Right atrium auricular region (tissue), 2 donors: ENCODE data around the gene RRP15. TPM values are rescaled to one million over a fixed set of nuclear protein-coding genes. Genes with fewer than 3 reads are reported as not detected.

Experiments
- DNase-seq: peaks from one replicate; pipeline ENCODE4 v3.0.0-alpha.2; 2019; ENCODE audit warnings: low spot score
- H3K27ac ChIP-seq, 2 donors: fragments of 200-600 bp; sonication (generic); 1 replicate in 1 of 2; 2 replicates in 1 of 2; pipeline ENCODE4 v1.5.1; 2016 to 2019
- H3K27me3 ChIP-seq, 2 donors: fragments of 200-600 bp; sonication (generic); one replicate each; pipeline versions ENCODE4 v1.5.1 to v1.6.0; 2017 to 2019
- H3K36me3 ChIP-seq: fragments of 200-600 bp; sonication (generic); one replicate; pipeline ENCODE4 v1.5.1; 2016
- H3K4me1 ChIP-seq, 2 donors: fragments of 200-600 bp; sonication (generic); one replicate each; pipeline versions ENCODE4 v1.5.1 to v1.6.0; 2017 to 2019
- H3K4me3 ChIP-seq, 2 donors: fragments of 200-600 bp; sonication (generic); 1 replicate in 1 of 2; 2 replicates in 1 of 2; pipeline ENCODE4 v1.5.1; 2017 to 2019; ENCODE audit warnings: mild to moderate bottlenecking in 1 of 2, moderate library complexity in 1 of 2
- H3K9me3 ChIP-seq, 2 donors: fragments of 200-600 bp; sonication (generic); one replicate each; pipeline ENCODE4 v1.5.1; 2019
- CTCF ChIP-seq, 2 donors: fragments of 200-600 bp; sonication (generic); IDR thresholded peaks; one replicate each; pipeline ENCODE4 v1.5.1; 2019; ENCODE audit warnings: antibody characterized with exemption in 2 of 2
- total RNA-seq, 2 donors: library from RNA; depleted of rRNA; stranded (reverse); fragments of >200 nt; gene quantifications; one replicate each; pipeline ENCODE4 v1.1.0, GENCODE V29; 2016

The RRP15 gene
- total RNA-seq, 2 donors from 2014 or later, result 5.3 to 6.2 TPM

DNA sequence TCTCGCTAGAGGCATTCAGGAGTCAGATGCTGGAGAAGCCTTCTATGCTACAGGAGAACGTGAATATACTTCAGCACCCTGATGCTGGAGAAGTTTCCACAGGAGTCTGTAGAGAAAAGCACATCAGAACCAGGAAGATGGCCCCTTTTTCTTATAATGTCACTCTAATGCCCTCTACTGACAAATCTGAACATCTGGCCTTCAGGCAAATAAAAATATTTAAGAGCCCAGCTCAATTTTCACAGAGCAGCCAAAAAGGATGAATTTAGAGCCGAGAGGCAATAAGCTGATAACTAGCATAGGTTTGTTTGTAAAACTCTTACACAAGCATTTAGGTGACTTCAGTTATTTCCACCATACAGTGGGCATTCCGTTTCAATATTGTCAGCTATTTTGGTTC lies 3.8 kb upstream of the RRP15 start:
- DNase-seq, result no peak
- no peak for TF ChIP-seq CTCF (IDR thresholded peaks at IDR 0.05)

DNA sequence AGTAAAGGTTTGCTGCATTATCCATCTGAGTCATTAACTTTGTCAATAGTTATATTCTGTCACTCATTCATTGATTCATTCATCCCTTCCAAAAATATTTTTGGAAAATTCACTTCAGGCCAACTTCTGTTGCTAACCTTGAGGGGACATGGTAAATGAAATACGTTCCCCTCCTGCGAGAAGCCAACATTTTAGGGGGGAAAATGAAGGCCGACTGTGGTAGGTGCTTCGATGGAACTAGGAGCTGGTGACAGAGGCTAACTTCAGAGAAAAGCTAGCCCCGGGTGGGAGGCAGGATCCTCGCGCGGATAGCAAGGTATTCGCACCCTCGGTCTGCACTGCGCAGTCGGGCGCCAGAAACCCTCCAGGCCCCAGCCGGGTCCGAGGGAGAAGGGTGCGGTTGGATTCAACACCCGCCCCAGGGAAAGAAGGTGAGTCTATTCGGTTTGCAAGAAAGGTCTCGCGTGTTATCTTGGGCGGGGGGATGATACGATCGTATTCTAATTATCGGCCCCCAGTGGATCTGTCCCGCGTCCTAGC lies 646 bp upstream of the RRP15 start:
- Histone ChIP-seq H3K27me3 (no peaks in the 10 kb centered on the region), H3K4me1 (peaks cover 0 to 18% of the 10 kb centered on the region in 2 donors), H3K4me3 (peak overlapping the region; percentile 59 to 90), H3K9me3 (peaks cover 0 to 6% of the 10 kb centered on the region in 2 donors), H3K36me3 (no peaks in the 10 kb centered on the region), H3K27ac (peak overlapping the region; percentile 82 to 89)
- no peak for DNase-seq
- TF ChIP-seq CTCF (IDR thresholded peaks at IDR 0.05), result no peak

More for the DNA sequence above, 3.8 kb upstream of the RRP15 start:
- peaks cover 0 to 12% of the 10 kb centered on the region in 2 donors for H3K4me1 ChIP-seq
- no peak overlapping the region for H3K27ac ChIP-seq
- H3K36me3 ChIP-seq, result no peaks in the 10 kb centered on the region
- H3K27me3 ChIP-seq, result no peaks in the 10 kb centered on the region
- H3K4me3 ChIP-seq, result no peak overlapping the region
- H3K9me3 ChIP-seq, result peaks cover 0 to 6% of the 10 kb centered on the region in 2 donors

GRCh38 chr1:218292515-218292914 lies 7.4 kb downstream of the RRP15 start:
- TF ChIP-seq CTCF (IDR thresholded peaks at IDR 0.05), result no peak
- Histone ChIP-seq H3K27me3 (no peaks in the 10 kb centered on the region), H3K4me3 (no peak overlapping the region), H3K4me1 (no peaks in the 10 kb centered on the region), H3K9me3 (no peaks in the 10 kb centered on the region), H3K36me3 (no peaks in the 10 kb centered on the region), H3K27ac (no peak overlapping the region)
- DNase-seq, result no peak

GRCh38 chr1:218294546-218294945 lies 9.5 kb downstream of the RRP15 start:
- Histone ChIP-seq H3K27me3 (no peaks in the 10 kb centered on the region), H3K4me3 (no peak overlapping the region), H3K9me3 (no peaks in the 10 kb centered on the region), H3K36me3 (no peaks in the 10 kb centered on the region), H3K4me1 (peaks cover 0 to 4% of the 10 kb centered on the region in 2 donors), H3K27ac (no peak overlapping the region)
- no peak for DNase-seq
- no peak for TF ChIP-seq CTCF (IDR thresholded peaks at IDR 0.05)

DNA sequence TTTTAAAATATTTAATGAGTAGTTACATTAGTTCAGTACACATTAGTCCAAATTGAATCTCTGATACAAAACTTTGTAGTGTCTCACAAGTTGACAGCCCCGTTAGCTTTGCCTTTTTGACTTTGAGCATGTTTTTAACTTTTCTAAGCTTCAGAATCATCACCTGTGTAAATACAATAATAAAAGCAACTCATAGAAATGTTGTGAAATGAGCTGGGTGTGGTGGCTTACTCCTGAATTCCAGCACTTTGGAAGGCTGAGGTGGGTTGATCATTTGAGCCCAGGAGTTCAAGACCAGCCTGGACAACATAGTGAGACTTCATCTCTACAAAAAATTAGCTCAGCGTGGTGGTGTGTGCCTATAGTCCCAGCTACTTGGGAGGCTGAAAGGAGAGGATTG lies 11.1 kb downstream of the RRP15 start:
- Histone ChIP-seq H3K4me1 (peaks cover 0 to 5% of the 10 kb centered on the region in 2 donors), H3K27ac (no peak overlapping the region), H3K9me3 (no peaks in the 10 kb centered on the region), H3K27me3 (no peaks in the 10 kb centered on the region), H3K36me3 (no peaks in the 10 kb centered on the region), H3K4me3 (no peak overlapping the region)
- TF ChIP-seq CTCF (IDR thresholded peaks at IDR 0.05), result no peak
- no peak for DNase-seq

GRCh38 chr1:218297461-218297860 lies 12.4 kb downstream of the RRP15 start:
- TF ChIP-seq CTCF (IDR thresholded peaks at IDR 0.05), result no peak
- no peak for DNase-seq
- Histone ChIP-seq H3K9me3 (no peaks in the 10 kb centered on the region), H3K27ac (no peak overlapping the region), H3K4me1 (peaks cover 0 to 5% of the 10 kb centered on the region in 2 donors), H3K27me3 (no peaks in the 10 kb centered on the region), H3K4me3 (no peak overlapping the region), H3K36me3 (no peaks in the 10 kb centered on the region)
